ENCODE measurements around the gene SUPT7L.
"Not testable (repeated sequence)": the region's sequence is repeated elsewhere in the genome, so short reads cannot be mapped to it uniquely, and the experiment has no call there.

SUPT7L gene

DNA sequence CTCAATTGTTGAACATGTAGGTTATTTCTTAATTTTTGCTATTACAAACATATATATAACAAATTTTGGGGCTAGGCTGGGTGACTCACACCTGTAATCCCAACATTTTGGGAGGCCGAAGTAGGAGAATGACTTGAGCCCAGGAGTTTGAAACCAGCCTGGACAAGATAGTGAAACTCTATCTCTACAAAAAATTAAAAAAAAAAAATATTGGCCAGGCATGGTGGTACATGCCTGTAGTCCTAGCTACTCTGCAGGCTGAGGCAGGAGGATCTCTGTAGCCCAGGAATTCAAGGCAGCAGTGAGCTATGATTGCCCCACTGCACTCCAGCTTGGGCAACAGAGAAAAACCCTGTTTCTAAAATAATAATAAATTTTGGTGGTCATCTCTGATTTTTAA is 23.8 kb upstream of the SUPT7L start:
- in situ Hi-C loops (cut with MboI; ENCODE audit: low sequenced_read_pairs): no loop called here

DNA sequence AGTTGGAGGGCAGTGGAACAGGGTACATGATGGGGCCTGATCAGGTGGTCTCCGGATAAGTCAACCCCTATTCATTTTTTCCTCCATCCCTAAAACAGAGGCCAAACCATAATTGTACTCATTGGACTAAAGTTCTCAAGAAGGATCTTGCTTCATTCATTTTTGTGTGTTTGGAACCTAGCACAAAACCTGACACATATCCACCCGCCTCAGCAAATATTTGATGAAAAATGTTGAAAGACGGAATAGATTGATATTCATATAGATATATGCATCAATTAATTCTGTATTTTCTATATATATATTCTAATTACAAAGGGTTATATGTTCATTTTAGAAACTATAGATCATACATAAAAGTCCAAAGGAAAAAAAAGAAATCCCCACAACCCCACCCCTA is 22.2 kb upstream of the SUPT7L start:
- in situ Hi-C loops (cut with MboI; ENCODE audit: low sequenced_read_pairs): no loop called here

DNA sequence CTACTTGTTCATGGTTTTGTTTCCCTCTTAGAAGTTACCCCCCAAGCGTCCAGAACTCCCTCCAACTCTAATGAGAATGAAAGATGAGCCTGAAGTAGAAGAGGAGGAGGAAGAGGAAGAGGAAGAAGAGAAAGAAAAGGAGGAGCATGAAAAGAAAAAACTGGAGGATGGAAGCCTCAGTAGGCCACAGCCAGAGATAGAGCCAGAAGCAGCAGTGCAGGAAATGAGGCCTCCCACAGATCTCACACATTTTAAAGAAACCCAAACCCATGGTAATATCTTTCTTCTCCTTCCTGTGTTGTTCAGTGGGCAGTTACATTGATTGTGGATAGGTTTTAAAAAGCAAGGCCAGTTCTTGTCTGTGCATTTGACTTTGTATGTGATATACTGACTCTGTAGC is 21.6 kb upstream of the SUPT7L start:
- in situ Hi-C loops (cut with MboI; ENCODE audit: low sequenced_read_pairs): not testable (repeated sequence)

- in situ Hi-C loops (cut with MboI; ENCODE audit: low sequenced_read_pairs): no loop called here
These were observed 20.1 kb upstream of the SUPT7L start for GRCh38 chr2:27683390-27684071.

- in situ Hi-C loops (cut with MboI; ENCODE audit: low sequenced_read_pairs): not testable (repeated sequence)
These were observed 18.9 kb upstream of the SUPT7L start for GRCh38 chr2:27682334-27682771.

DNA sequence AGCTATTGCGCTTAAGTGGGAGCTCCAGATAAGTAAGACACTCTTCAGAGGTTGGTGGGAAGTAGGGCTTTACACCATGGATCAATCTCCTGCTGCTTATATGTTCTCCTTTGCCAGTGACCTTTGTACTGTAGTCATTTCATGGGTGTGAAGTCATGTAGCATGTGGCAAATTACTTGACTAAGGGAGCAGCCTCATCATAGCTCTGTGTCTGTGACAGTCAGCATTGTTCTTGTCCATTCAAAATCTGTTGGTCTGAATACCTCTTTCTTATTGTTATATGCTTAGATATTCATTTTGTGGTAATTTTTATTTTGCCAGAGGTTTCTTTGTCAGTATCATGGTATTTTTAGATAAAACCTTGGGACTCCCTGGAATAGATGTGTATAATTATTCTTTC is 18.4 kb upstream of the SUPT7L start:
- in situ Hi-C loops (cut with MboI; ENCODE audit: low sequenced_read_pairs): no loop called here

DNA sequence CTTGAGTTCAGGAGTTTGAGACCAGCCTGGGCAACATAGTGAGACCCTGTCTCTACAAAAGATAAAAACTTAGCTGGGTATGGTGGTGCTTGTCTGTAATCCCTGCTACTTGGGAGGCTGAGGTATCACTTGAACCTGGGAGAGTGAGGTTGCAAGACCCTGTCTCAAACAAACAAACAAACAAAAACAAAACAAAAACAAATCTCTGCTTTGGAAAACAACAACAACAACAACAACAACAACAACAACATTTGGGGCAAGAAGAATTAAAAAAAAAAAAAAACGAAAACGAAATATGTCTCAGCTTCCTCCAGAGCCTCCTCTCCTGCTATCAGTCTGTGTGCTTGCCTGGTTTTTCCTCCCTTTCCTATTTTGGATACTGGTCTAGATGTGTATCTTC is 17.2 kb upstream of the SUPT7L start:
- in situ Hi-C loops (cut with MboI; ENCODE audit: low sequenced_read_pairs): no loop called here

GRCh38 chr2:27672723-27673486 is 9.5 kb upstream of the SUPT7L start:
- in situ Hi-C loops (cut with MboI; ENCODE audit: low sequenced_read_pairs): no loop called here

DNA sequence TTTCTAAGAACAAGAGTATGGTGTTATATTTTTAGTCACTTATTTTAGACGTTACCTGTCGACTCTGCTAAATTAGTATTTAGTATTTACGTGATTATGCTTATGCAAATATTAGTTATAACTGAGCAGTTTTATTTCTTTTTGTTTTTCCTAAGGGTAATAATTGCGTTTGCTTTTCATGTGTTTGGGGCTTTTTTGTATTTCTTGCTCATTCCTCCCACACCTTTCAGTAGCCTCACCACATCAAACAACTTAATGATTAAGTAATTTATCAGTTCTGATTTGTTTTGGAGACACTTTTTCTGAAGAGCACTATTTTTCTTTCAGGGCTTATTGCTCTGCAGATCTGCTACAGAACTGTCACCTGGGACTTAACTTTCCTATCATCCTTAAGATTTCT is 7.8 kb upstream of the SUPT7L start:
- in situ Hi-C loops (cut with MboI; ENCODE audit: low sequenced_read_pairs): no loop called here

GRCh38 chr2:27667446-27667845 is 4.0 kb upstream of the SUPT7L start:
- in situ Hi-C loops (cut with MboI; ENCODE audit: low sequenced_read_pairs): no loop called here

GRCh38 chr2:27664622-27665363 is 1.4 kb upstream of the SUPT7L start:
- in situ Hi-C loops (cut with MboI; ENCODE audit: low sequenced_read_pairs): no loop called here

DNA sequence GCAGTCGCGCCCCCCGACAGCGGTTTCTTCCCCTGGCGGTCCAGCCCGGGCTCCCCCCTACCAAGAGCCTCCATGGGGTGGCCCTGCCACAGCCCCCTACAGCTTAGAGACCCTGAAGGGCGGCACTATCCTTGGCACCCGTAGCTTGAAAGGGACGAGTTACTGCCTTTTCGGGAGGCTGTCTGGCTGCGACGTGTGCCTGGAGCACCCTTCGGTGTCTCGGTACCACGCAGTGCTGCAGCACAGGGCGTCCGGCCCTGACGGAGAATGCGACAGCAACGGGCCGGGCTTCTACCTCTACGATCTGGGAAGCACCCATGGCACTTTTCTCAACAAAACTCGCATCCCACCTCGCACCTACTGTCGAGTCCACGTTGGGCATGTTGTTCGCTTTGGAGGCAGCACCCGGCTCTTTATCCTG is 750 bp upstream of the SUPT7L start:
- in situ Hi-C loops (cut with MboI; ENCODE audit: low sequenced_read_pairs): no loop called here

- in situ Hi-C loops (cut with MboI; ENCODE audit: low sequenced_read_pairs): no loop called here
These were observed 2.0 kb downstream of the SUPT7L start for GRCh38 chr2:27661371-27661770.

- in situ Hi-C loops (cut with MboI; ENCODE audit: low sequenced_read_pairs): no loop called here
These were observed 8.1 kb downstream of the SUPT7L start for GRCh38 chr2:27655155-27655951.

- in situ Hi-C loops (cut with MboI; ENCODE audit: low sequenced_read_pairs): no loop called here
These were observed 10.0 kb downstream of the SUPT7L start for GRCh38 chr2:27653397-27653796.

GRCh38 chr2:27652790-27653189 is 10.6 kb downstream of the SUPT7L start:
- in situ Hi-C loops (cut with MboI; ENCODE audit: low sequenced_read_pairs): no loop called here

GRCh38 chr2:27652341-27652740 is 11.1 kb downstream of the SUPT7L start:
- in situ Hi-C loops (cut with MboI; ENCODE audit: low sequenced_read_pairs): no loop called here

- in situ Hi-C loops (cut with MboI; ENCODE audit: low sequenced_read_pairs): no loop called here
These were observed 12.4 kb downstream of the SUPT7L start for GRCh38 chr2:27651056-27651455.

- in situ Hi-C loops (cut with MboI; ENCODE audit: low sequenced_read_pairs): no loop called here
These were observed 15.7 kb downstream of the SUPT7L start for GRCh38 chr2:27647737-27648136.

DNA sequence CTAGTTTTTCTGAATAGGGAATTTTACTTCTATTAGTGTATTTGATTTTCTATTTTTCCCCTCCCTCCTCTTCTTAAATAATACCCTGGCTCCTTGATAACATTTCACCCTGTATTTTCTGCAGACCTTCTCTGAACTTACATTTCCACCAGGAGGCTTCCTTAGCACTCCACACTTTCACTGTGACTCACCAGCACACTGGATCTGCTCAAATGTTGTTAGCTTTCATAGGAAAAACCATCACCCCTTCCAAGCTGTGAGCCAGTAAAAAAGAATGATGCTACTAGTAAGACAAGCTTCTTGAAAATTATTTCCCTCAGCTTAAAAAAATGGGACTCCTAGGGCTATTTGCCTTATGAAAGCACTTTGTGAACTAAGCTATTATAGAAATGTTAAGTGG is 16.1 kb downstream of the SUPT7L start:
- in situ Hi-C loops (cut with MboI; ENCODE audit: low sequenced_read_pairs): no loop called here

GRCh38 chr2:27645197-27645596 is 18.2 kb downstream of the SUPT7L start:
- in situ Hi-C loops (cut with MboI; ENCODE audit: low sequenced_read_pairs): no loop called here

Data from HL-60/S4 treated with phorbol 12-myristate 13-acetate at 8.2 ng/mL for 4 days and 3 days (cell line).